GM12891 (cell line): ENCODE data around the gene JDP2.

Experiments used
- PAX5 ChIP-seq: IDR thresholded peaks from 2 replicates; pipeline ENCODE4 v1.6.1; 2011; ENCODE audit warnings: low read length, moderate library complexity, mild to moderate bottlenecking; ENCODE audit not compliant: insufficient read depth, severe bottlenecking
- POLR2A ChIP-seq: IDR thresholded peaks from 2 replicates; pipeline ENCODE4 v1.6.1; 2011; ENCODE audit warnings: low read depth, low read length, control low read depth
- POLR2AphosphoS5 ChIP-seq: IDR thresholded peaks from 2 replicates; pipeline ENCODE4 v1.6.1; 2011; ENCODE audit warnings: low read depth, low read length, control low read depth
- SPI1 ChIP-seq: IDR thresholded peaks from 2 replicates; pipeline ENCODE4 v1.6.1; 2011; ENCODE audit warnings: low read depth, low read length, control low read depth
- TAF1 ChIP-seq: IDR thresholded peaks from 2 replicates; pipeline ENCODE4 v1.6.1; 2011; ENCODE audit warnings: low read depth, low read length, control low read depth

DNA sequence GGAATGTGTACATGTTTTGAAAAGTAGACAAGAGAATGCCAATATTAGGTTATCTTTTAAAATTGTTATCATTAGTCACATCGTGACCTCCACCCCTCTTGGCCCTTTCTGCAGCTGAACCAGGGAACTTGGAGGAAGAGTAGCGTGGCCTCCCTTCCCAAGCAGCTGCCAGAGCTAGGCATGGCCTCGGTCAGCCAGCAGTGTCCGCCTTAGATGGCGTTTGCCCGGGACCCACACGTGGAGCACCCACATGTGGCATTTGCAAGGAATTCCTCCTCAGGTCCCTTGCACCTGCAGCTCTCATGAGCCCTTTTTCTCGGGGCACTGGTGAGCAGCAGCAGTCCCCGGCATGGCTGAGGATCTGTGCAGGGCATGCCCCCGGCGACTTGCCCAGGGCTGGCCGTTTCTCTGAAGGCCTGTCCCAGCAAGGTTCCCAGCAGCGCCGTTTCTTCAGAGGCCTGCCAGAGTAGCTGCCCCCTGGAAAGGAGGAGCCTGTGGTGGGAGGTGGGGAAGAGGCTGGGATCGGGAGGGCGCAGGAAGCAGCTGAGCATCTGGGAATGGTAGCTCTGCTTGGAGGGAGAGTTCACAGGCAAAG is 10.8 kb downstream of the JDP2 start:
- no peak for TF ChIP-seq POLR2AphosphoS5
- TF ChIP-seq POLR2A, result no peak
- no peak for TF ChIP-seq TAF1
- no peak for TF ChIP-seq PAX5
- no peak for TF ChIP-seq SPI1
